ENCODE measurements around the gene ADCY10. TPM values are rescaled to one million over a fixed set of nuclear protein-coding genes. Genes with fewer than 3 reads are reported as not detected.
A peak's percentile ranks its signal among the peaks of the same experiment; 100 is the strongest.

The ADCY10 gene
- total and polyA plus RNA-seq, 9 of the 15 experiments (the other 6 are each of a cell fraction or from before 2014, with no cell fraction given) = 0.08 to 0.86 (median 0.22) TPM

GRCh38 chr1:167803358-167804207 is 110.4 kb downstream of the ADCY10 start (continued):
- no peak for TF ChIP-seq STAT5A (IDR thresholded peaks at IDR 0.05; ENCODE audit: borderline replicate concordance, low read length)
- TF ChIP-seq PYGO2 (tag; IDR thresholded peaks at IDR 0.05) = no peak
- peak; percentile 8; the same call in 1 of the 2 replicates for TF ChIP-seq EP300 (IDR thresholded peaks at IDR 0.05; ENCODE audit: low read length)
- TF ChIP-seq NCOA2 (IDR thresholded peaks at IDR 0.05; ENCODE audit: partially characterized antibody in 2 of 2) = no peak
- TF ChIP-seq SMAD3 (CRISPR knock-in tag; conservative IDR thresholded peaks at IDR 0.05) = no peak
- TF ChIP-seq HMG20A (CRISPR knock-in tag; conservative IDR thresholded peaks at IDR 0.05) = no peak
- no peak for TF ChIP-seq SMARCA5 (IDR thresholded peaks at IDR 0.05)
- no peak for TF ChIP-seq RBM14 (IDR thresholded peaks at IDR 0.05; ENCODE audit: borderline replicate concordance, insufficient read depth, low read depth, low read length)
- TF ChIP-seq ELF2 (CRISPR knock-in tag; IDR thresholded peaks at IDR 0.05) = no peak
- TF ChIP-seq CXXC5 (CRISPR knock-in tag; IDR thresholded peaks at IDR 0.05) = peak; percentile 72
- no peak for TF ChIP-seq PRPF4 (IDR thresholded peaks at IDR 0.05; ENCODE audit: insufficient read depth, low read depth, low read length, poor library complexity, severe bottlenecking)
- no peak for TF ChIP-seq POU5F1 (IDR thresholded peaks at IDR 0.05; ENCODE audit: borderline replicate concordance, low read depth, low read length, partially characterized antibody)
- peak; percentile 61; the same call in 1 of the 2 replicates for TF ChIP-seq TOE1 (IDR thresholded peaks at IDR 0.05; ENCODE audit: borderline replicate concordance)
- TF ChIP-seq TOE1 (CRISPR knock-in tag; IDR thresholded peaks at IDR 0.05; ENCODE audit: borderline replicate concordance, low read depth) = no peak
- TF ChIP-seq ZNF830 (CRISPR knock-in tag; IDR thresholded peaks at IDR 0.05) = no peak
- TF ChIP-seq PHTF2 (CRISPR knock-in tag; IDR thresholded peaks at IDR 0.05) = no peak
- no peak for TF ChIP-seq BRD4 (IDR thresholded peaks at IDR 0.05)
- TF ChIP-seq TBP (optimal IDR thresholded peaks at IDR 0.05; ENCODE audit: low read depth, low read length) = peak; percentile 48
- peak; percentile 98 to 100 (median 98) for TF ChIP-seq CTCF (IDR thresholded peaks at IDR 0.05 in 2 of 3, conservative IDR thresholded peaks at IDR 0.05 in 1 of 3; ENCODE audit: insufficient read depth in 2 of 3, low read depth in 1 of 3, low read length in 3 of 3)
- TF ChIP-seq HES1 (IDR thresholded peaks at IDR 0.05; ENCODE audit: low read depth) = no peak
- TF ChIP-seq CHCHD3 (CRISPR knock-in tag; IDR thresholded peaks at IDR 0.05) = no peak
- TF ChIP-seq NBN (IDR thresholded peaks at IDR 0.05; ENCODE audit: low read depth) = peak; percentile 78
- TF ChIP-seq CREB3L1 (IDR thresholded peaks at IDR 0.05; ENCODE audit: borderline replicate concordance, low read depth) = no peak
- TF ChIP-seq L3MBTL2 (IDR thresholded peaks at IDR 0.05) = peak; percentile 64
- TF ChIP-seq RBM15 (IDR thresholded peaks at IDR 0.05; ENCODE audit: insufficient read depth, low read length) = no peak
